H9 (cell line): Measurements from ENCODE around the gene SCTR. TPM values are rescaled to one million over a fixed set of nuclear protein-coding genes. Genes with fewer than 3 reads are reported as not detected.

Source experiments
- DNase-seq: peaks from one replicate; pipeline ENCODE4 v3.0.0-alpha.2; 2017
- H2AFZ ChIP-seq: one replicate; pipeline ENCODE4 v1.6.1; 2013; ENCODE audit warnings: mild to moderate bottlenecking, low read length, control low read depth, moderate library complexity
- H2AK5ac ChIP-seq: 2 replicates; pipeline ENCODE4 v1.6.1; 2013; ENCODE audit warnings: low read length, control low read depth, mixed read lengths; ENCODE audit not compliant: insufficient read length
- H2BK120ac ChIP-seq: one replicate; pipeline ENCODE4 v1.6.1; 2013; ENCODE audit warnings: low read depth, mild to moderate bottlenecking, low read length, control low read depth, inconsistent platforms; ENCODE audit not compliant: poor library complexity, severe bottlenecking
- H2BK12ac ChIP-seq: 2 replicates; pipeline ENCODE4 v1.6.1; 2013; ENCODE audit warnings: low read length, control low read depth, mixed read lengths, low read depth; ENCODE audit not compliant: insufficient read length
- H2BK15ac ChIP-seq: 2 replicates; pipeline ENCODE4 v1.6.1; 2013; ENCODE audit warnings: low read depth, low read length, control low read depth
- H2BK20ac ChIP-seq: one replicate; pipeline ENCODE4 v1.6.1; 2013; ENCODE audit warnings: low read depth, mild to moderate bottlenecking, low read length, control low read depth, inconsistent platforms; ENCODE audit not compliant: poor library complexity, severe bottlenecking
- H2BK5ac ChIP-seq: 2 replicates; pipeline ENCODE4 v1.6.1; 2013; ENCODE audit warnings: low read length, control low read depth, mixed read lengths; ENCODE audit not compliant: insufficient read length
- H3K14ac ChIP-seq: 2 replicates; pipeline ENCODE4 v1.6.1; 2013; ENCODE audit warnings: low read length, control low read depth; ENCODE audit not compliant: insufficient read depth
- H3K18ac ChIP-seq: 2 replicates; pipeline ENCODE4 v1.6.1; 2013; ENCODE audit warnings: low read depth, mild to moderate bottlenecking, mixed read lengths, low read length, control low read depth; ENCODE audit not compliant: insufficient read length
- H3K23ac ChIP-seq: 2 replicates; pipeline ENCODE4 v1.6.1; 2013; ENCODE audit warnings: low read length, control low read depth, mixed read lengths, low read depth; ENCODE audit not compliant: insufficient read length
- H3K23me2 ChIP-seq: 2 replicates; pipeline ENCODE4 v1.6.1; 2013; ENCODE audit warnings: low read depth, mild to moderate bottlenecking, mixed read lengths, low read length, control low read depth; ENCODE audit not compliant: insufficient read length, poor library complexity, severe bottlenecking
- H3K27ac ChIP-seq: 2 replicates; pipeline ENCODE4 v1.5.1; 2013; ENCODE audit warnings: low read length, control low read depth, mixed read lengths, low read depth; ENCODE audit not compliant: insufficient read length
- H3K27me3 ChIP-seq: 2 replicates; pipeline ENCODE4 v1.6.1; 2013; ENCODE audit warnings: low read length, control low read depth, inconsistent platforms; ENCODE audit not compliant: insufficient read depth
- H3K4ac ChIP-seq: 2 replicates; pipeline ENCODE4 v1.6.1; 2013; ENCODE audit warnings: low read depth, mild to moderate bottlenecking, control low read depth, inconsistent platforms, low read length, moderate library complexity
- H3K4me1 ChIP-seq: 2 replicates; pipeline ENCODE4 v1.6.1; 2013; ENCODE audit warnings: low read length, control low read depth, inconsistent platforms; ENCODE audit not compliant: insufficient read depth
- H3K4me2 ChIP-seq: 2 replicates; pipeline ENCODE4 v1.6.1; 2013; ENCODE audit warnings: low read length, control low read depth, mixed read lengths; ENCODE audit not compliant: insufficient read length, insufficient read depth
- H3K56ac ChIP-seq: 2 replicates; pipeline ENCODE4 v1.6.1; 2013; ENCODE audit warnings: low read depth, mild to moderate bottlenecking, mixed read lengths, low read length, control low read depth; ENCODE audit not compliant: insufficient read length
- H3K79me1 ChIP-seq: 2 replicates; pipeline ENCODE4 v1.6.1; 2013; ENCODE audit warnings: low read depth, mild to moderate bottlenecking, moderate library complexity, low read length, control low read depth, inconsistent platforms; ENCODE audit not compliant: insufficient read depth, poor library complexity, severe bottlenecking
- H3K79me2 ChIP-seq: 2 replicates; pipeline ENCODE4 v1.6.1; 2013; ENCODE audit warnings: low read length, control low read depth, inconsistent platforms; ENCODE audit not compliant: insufficient read depth
- H3K9ac ChIP-seq: 2 replicates; pipeline ENCODE4 v1.6.1; 2013; ENCODE audit warnings: low read length, control low read depth, mixed read lengths; ENCODE audit not compliant: insufficient read length; ENCODE audit errors: extremely low read depth
- H3K9me3 ChIP-seq: one replicate; pipeline ENCODE4 v1.6.1; 2013; ENCODE audit warnings: low read depth, low read length, inconsistent platforms; ENCODE audit not compliant: control insufficient read depth
- H3T11ph ChIP-seq: one replicate; pipeline ENCODE4 v1.6.1; 2013; ENCODE audit warnings: mild to moderate bottlenecking, low read length, control low read depth, inconsistent platforms
- H4K20me1 ChIP-seq: one replicate; pipeline ENCODE4 v1.6.1; 2013; ENCODE audit not compliant: control insufficient read depth, insufficient read length, insufficient read depth
- H4K5ac ChIP-seq: 2 replicates; pipeline ENCODE4 v1.6.1; 2013; ENCODE audit warnings: low read depth, mild to moderate bottlenecking, mixed read lengths, low read length, control low read depth; ENCODE audit not compliant: insufficient read length
- H4K8ac ChIP-seq: replicated peaks from 2 replicates; pipeline ENCODE4 v1.6.1; 2013; ENCODE audit warnings: low read length, control low read depth, mixed read lengths, low read depth; ENCODE audit not compliant: insufficient read length
- H4K91ac ChIP-seq: 2 replicates; pipeline ENCODE4 v1.6.1; 2013; ENCODE audit warnings: low read depth, mild to moderate bottlenecking, moderate library complexity, mixed read lengths, low read length, control low read depth; ENCODE audit not compliant: insufficient read length
- H3K27ac Mint-ChIP-seq, 3 experiments: 2 replicates in 2 of 3; 3 replicates in 1 of 3; pipeline ENCODE4 v1.8.0; 2020 to 2021; ENCODE audit warnings: mixed read lengths in 3 of 3, mild to moderate bottlenecking in 1 of 3, moderate library complexity in 1 of 3
- H3K27me3 Mint-ChIP-seq: 2 replicates; pipeline ENCODE4 v1.8.0; 2021; ENCODE audit warnings: low read depth, mild to moderate bottlenecking, moderate library complexity, mixed read lengths
- H3K36me3 Mint-ChIP-seq, 3 experiments: 2 replicates in 2 of 3; 3 replicates in 1 of 3; pipeline ENCODE4 v1.8.0; 2020 to 2021; ENCODE audit warnings: low read depth in 3 of 3, mixed read lengths in 3 of 3; ENCODE audit not compliant: insufficient read depth in 1 of 3
- H3K4me1 Mint-ChIP-seq, 2 experiments: 2 replicates each; pipeline ENCODE4 v1.8.0; 2020; ENCODE audit warnings: mixed read lengths in 2 of 2
- H3K4me3 Mint-ChIP-seq, 2 experiments: 2 replicates in 1 of 2; 3 replicates in 1 of 2; pipeline ENCODE4 v1.8.0; 2020 to 2021; ENCODE audit warnings: mild to moderate bottlenecking in 2 of 2, mixed read lengths in 2 of 2, moderate library complexity in 1 of 2
- H3K9me3 Mint-ChIP-seq, 2 experiments: 2 replicates in 1 of 2; 3 replicates in 1 of 2; pipeline ENCODE4 v1.8.0; 2020; ENCODE audit warnings: mild to moderate bottlenecking in 2 of 2, mixed read lengths in 2 of 2, moderate library complexity in 1 of 2
- WGBS: extraction: QIAGEN DNeasy Blood & Tissue Kit; methylation state at CpG from one replicate; pipeline ENCODE4 v1.1.7; 2013; ENCODE audit warnings: missing lambda C conversion rate, low lambda C conversion rate, mixed read lengths; ENCODE audit not compliant: insufficient read length; ENCODE audit errors: extremely low coverage; 5-methylcytosine and 5-hydroxymethylcytosine counted together
- total RNA-seq: library from RNA; stranded (reverse); gene quantifications from 2 replicates; pipeline ENCODE4 v1.2.1, GENCODE V29; 2021
- TF ChIP-seq, protein P1 (sequence below): fragments of 200-600 bp; sonication (generic); conservative IDR thresholded peaks from 3 replicates; pipeline ENCODE4 v1.8.0; 2021; ENCODE audit warnings: antibody characterized with exemption, mild to moderate bottlenecking

Gene SCTR
- total RNA-seq, 1 experiment from 2014 or later = not detected

DNA sequence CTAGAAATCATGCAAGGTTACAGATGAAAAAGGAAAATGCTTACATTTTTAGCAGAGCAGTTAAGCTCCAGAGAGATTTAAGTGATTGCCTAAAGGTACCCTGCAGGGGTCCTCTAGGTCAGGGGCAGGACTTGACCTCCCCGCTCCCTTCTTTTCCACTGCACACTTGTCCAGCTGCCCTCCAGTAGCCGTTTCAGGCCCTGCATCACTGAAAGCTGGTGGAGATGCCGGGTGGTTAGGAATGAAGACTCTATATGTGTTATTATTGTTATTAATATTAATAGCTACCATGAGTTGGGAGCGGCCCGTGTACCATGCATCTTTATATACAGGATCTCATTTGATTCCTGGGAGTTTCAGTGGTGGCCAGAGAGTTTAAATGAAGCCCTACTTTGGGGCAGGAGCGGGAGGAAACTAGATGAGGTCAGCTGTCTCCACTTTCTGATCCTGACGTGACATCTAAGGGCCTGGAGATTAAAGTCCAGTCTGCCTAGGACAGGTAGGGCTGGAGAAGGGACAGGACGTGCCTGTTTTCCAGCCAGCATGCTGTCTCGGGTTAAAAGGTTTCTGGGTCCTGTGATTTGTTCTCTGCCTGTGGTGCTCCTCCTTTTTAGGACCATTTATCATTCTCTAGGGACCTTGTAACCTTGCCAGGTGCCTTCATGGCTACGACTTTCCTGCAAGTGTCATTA lies 90.5 kb downstream of the SCTR start:
- Histone ChIP-seq H3K79me2 (no peaks in the 10 kb centered on the region), H3K56ac (no peak overlapping the region), H2AFZ (no peak overlapping the region), H3K4ac (no peak overlapping the region), H3K79me1 (no peaks in the 10 kb centered on the region), H2BK5ac (no peak overlapping the region), H4K20me1 (no peaks in the 10 kb centered on the region), H2BK12ac (no peak overlapping the region), H3K14ac (no peak overlapping the region), H3T11ph (no peak overlapping the region), H4K91ac (no peak overlapping the region), H2BK120ac (no peak overlapping the region), H3K18ac (no peak overlapping the region), H2BK20ac (no peak overlapping the region), H3K27ac (no peak overlapping the region), H3K23ac (no peak overlapping the region), H3K23me2 (peaks cover 6% of the 10 kb centered on the region), H2BK15ac (no peak overlapping the region), H3K4me2 (no peak overlapping the region), H3K9me3 (no peaks in the 10 kb centered on the region), H3K9ac (no peak overlapping the region), H4K8ac (no peak overlapping the region), H4K5ac (no peak overlapping the region), H3K4me1 (peaks cover 3% of the 10 kb centered on the region; the same call in 1 of the 2 replicates), H3K27me3 (no peaks in the 10 kb centered on the region; the same call in 1 of the 2 replicates), H2AK5ac (no peak overlapping the region)
- Mint-ChIP-seq H3K36me3 (peaks cover 2 to 8% (median 7%) of the 10 kb centered on the region in 3 experiments; a peak in 4 of 7 replicates), H3K4me3 (peak overlapping the region in 1 of 2 experiments; percentile 92; a peak in 1 of 5 replicates), H3K27me3 (peaks cover 25% of the 10 kb centered on the region), H3K4me1 (peaks cover 49 to 53% of the 10 kb centered on the region in 2 experiments), H3K27ac (no peak overlapping the region), H3K9me3 (no peaks in the 10 kb centered on the region)
- TF ChIP-seq, protein P1, sequence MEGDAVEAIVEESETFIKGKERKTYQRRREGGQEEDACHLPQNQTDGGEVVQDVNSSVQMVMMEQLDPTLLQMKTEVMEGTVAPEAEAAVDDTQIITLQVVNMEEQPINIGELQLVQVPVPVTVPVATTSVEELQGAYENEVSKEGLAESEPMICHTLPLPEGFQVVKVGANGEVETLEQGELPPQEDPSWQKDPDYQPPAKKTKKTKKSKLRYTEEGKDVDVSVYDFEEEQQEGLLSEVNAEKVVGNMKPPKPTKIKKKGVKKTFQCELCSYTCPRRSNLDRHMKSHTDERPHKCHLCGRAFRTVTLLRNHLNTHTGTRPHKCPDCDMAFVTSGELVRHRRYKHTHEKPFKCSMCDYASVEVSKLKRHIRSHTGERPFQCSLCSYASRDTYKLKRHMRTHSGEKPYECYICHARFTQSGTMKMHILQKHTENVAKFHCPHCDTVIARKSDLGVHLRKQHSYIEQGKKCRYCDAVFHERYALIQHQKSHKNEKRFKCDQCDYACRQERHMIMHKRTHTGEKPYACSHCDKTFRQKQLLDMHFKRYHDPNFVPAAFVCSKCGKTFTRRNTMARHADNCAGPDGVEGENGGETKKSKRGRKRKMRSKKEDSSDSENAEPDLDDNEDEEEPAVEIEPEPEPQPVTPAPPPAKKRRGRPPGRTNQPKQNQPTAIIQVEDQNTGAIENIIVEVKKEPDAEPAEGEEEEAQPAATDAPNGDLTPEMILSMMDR = no peak
- DNase-seq = peak; percentile 22
- WGBS = no CpG with 5 or more reads among the region's 10 CpGs
